ENCODE data around the gene RLBP1. TPM values are rescaled to one million over a fixed set of nuclear protein-coding genes. Genes with fewer than 3 reads are reported as not detected.

RLBP1 gene
- total RNA-seq, 2 experiments from 2014 or later = not detected

DNA sequence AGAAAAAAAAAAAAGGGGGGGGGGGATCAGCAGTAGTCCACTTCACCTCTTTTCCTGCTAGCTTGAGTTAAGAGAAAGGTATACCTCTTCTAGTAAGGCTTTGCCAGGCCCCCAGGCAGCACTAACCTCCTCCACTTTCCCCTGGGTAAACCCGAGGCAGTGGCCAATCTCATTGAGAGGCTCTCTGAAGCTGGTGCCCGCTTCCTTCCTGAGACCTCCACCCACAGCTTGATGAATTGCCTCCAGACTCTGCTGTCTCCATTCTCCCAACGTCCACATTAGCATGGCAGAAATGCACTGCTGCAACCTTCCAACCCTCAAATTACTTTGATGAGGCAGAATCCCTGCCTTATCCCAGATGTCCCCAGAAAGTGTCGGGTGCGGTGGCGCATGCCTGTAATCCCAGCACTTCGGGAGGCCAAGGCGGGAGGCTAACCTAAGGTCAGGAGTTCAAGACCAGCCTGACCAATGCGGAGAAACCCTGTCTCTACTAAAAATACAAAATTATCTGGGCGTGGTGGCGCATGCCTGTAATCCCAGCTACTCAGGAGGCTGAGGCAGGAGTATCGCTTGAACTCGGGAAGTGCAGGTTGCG is 15.3 kb downstream of the RLBP1 start:
- no peaks in the 10 kb centered on the region for H3K9me3 Mint-ChIP-seq (ENCODE audit: low read depth)
- ChIA-PET POLR2A (interaction anchor here (1.7 kb wide), 1 partner anchor 129 kb away, joined by 6 read pairs; the partner anchor contains the start of gene POLG), CTCF (interaction anchor here (0.5 to 3.6 kb wide), 63 partner anchors 9 to 1361 kb away, joined by 3 to 57 read pairs (median 4); partner anchors contain the start of genes FANCI, POLG and TICRR)
- intact Hi-C loops (cut with DNase I, micrococcal nuclease) = loop anchor here (2.0 to 5.0 kb wide), 4 partner anchors 25 to 225 kb away; partner anchors contain the start of gene POLG (in 1 of the 2)
- peak overlapping the region; percentile 7 for H3K27ac Mint-ChIP-seq
- ATAC-seq (no peak), DNase-seq (no peak)
- peaks cover 36% of the 10 kb centered on the region for H3K4me1 Mint-ChIP-seq
- peaks cover 7% of the 10 kb centered on the region for H3K36me3 Mint-ChIP-seq (ENCODE audit: low read depth)
- H3K27me3 Mint-ChIP-seq = peaks cover 6% of the 10 kb centered on the region
- H3K4me3 Mint-ChIP-seq = no peak overlapping the region

- Mint-ChIP-seq H3K4me3 (no peak overlapping the region), H3K4me1 (peaks cover 39% of the 10 kb centered on the region), H3K27me3 (peaks cover 6% of the 10 kb centered on the region), H3K9me3 (ENCODE audit: low read depth) (no peaks in the 10 kb centered on the region), H3K27ac (peak overlapping the region; percentile 62), H3K36me3 (ENCODE audit: low read depth) (peaks cover 8% of the 10 kb centered on the region)
- intact Hi-C loops (cut with DNase I, micrococcal nuclease) = loop anchor here in 1 of 2 experiments (2.0 kb wide), 1 partner anchor 23 kb away; no protein-coding TSS in a partner anchor
- ChIA-PET POLR2A (interaction anchor here (0.6 kb wide), 1 partner anchor 194 kb away, joined by 5 read pairs; no protein-coding TSS in a partner anchor), CTCF (interaction anchor here (0.7 kb wide), 1 partner anchor 157 kb away, joined by 3 read pairs; no protein-coding TSS in a partner anchor)
- DNase-seq (peak; percentile 64), ATAC-seq (peak; percentile 88)
Measured at GRCh38 chr15:89203705-89204273, 17.6 kb downstream of the RLBP1 start.

- CTCF ChIA-PET = interaction anchor here (1.6 kb wide), 1 partner anchor 24 kb away, joined by 4 read pairs; no protein-coding TSS in a partner anchor
- H3K27ac Mint-ChIP-seq = no peak overlapping the region
- peaks cover 50% of the 10 kb centered on the region for H3K4me1 Mint-ChIP-seq
Measured at GRCh38 chr15:89201465-89202005, 19.8 kb downstream of the RLBP1 start.

DNA sequence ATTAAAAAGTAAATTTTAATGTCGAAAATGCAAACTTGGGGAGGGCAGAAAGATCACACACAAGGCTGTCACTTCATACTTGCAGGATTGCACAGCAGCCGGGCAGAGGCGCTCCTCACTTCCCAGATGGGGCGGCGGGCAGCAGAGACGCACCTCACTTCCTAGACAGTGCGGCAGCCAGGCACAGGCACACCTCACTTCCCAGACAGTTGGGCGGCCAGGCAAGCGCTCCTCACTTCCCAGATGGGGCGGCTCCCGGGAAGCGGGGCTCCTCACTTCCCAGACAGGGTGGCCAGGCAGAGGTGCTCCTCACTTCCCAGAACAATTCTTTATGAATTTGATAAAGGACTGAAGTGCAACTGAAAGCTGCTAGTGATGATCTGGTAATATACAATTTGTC is 21.2 kb downstream of the RLBP1 start:
- ATAC-seq (no peak), DNase-seq (no peak)
- H3K27me3 Mint-ChIP-seq = no peaks in the 10 kb centered on the region
- POLR2A ChIA-PET = no interaction called here
- peaks cover 28% of the 10 kb centered on the region for H3K36me3 Mint-ChIP-seq (ENCODE audit: low read depth)
- H3K4me3 Mint-ChIP-seq = no peak overlapping the region
- CTCF ChIA-PET = interaction anchor here (0.6 to 1.6 kb wide), 3 partner anchors 12 to 163 kb away, joined by 3 to 4 read pairs (median 4); no protein-coding TSS in a partner anchor
- H3K27ac Mint-ChIP-seq = no peak overlapping the region
- peaks cover 47% of the 10 kb centered on the region for H3K4me1 Mint-ChIP-seq
- H3K9me3 Mint-ChIP-seq (ENCODE audit: low read depth) = no peaks in the 10 kb centered on the region
- intact Hi-C loops (cut with DNase I, micrococcal nuclease) = no loop called here

More at GRCh38 chr15:89201465-89202005, 19.8 kb downstream of the RLBP1 start:
- Mint-ChIP-seq H3K4me3 (no peak overlapping the region), H3K36me3 (ENCODE audit: low read depth) (peaks cover 16% of the 10 kb centered on the region), H3K27me3 (no peaks in the 10 kb centered on the region), H3K9me3 (ENCODE audit: low read depth) (no peaks in the 10 kb centered on the region)
- POLR2A ChIA-PET = no interaction called here
- intact Hi-C loops (cut with DNase I, micrococcal nuclease) = no loop called here
- ATAC-seq (no peak), DNase-seq (no peak)

DNA sequence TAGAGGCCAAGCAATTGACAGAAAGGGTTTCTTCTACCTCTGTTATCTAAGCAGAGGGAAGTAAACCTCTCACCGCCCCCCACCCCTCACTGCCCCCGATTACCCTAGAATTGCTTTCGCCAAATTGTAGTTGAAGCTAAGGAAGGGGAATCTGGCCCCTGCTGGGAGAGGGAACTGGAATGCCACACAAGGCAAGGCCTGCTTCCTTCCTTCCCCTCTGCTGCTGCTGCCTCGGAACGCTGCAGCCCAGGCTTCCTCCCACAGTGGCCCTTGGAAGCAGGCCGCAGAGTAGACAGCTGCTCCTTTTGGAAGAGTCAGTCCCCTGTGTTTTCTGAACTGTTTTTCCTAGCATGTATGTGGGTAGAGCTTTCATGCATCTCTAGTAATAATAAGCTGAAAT is 21.6 kb downstream of the RLBP1 start:
- peaks cover 43% of the 10 kb centered on the region for H3K4me1 Mint-ChIP-seq
- H3K27me3 Mint-ChIP-seq = no peaks in the 10 kb centered on the region
- H3K4me3 Mint-ChIP-seq = no peak overlapping the region
- peaks cover 28% of the 10 kb centered on the region for H3K36me3 Mint-ChIP-seq (ENCODE audit: low read depth)
- intact Hi-C loops (cut with DNase I, micrococcal nuclease) = no loop called here
- no peaks in the 10 kb centered on the region for H3K9me3 Mint-ChIP-seq (ENCODE audit: low read depth)
- ATAC-seq (no peak), DNase-seq (no peak)
- ChIA-PET CTCF (interaction anchor here (0.6 to 1.6 kb wide), 3 partner anchors 12 to 163 kb away, joined by 3 to 4 read pairs (median 4); no protein-coding TSS in a partner anchor), POLR2A (no interaction called here)
- H3K27ac Mint-ChIP-seq = no peak overlapping the region

DNA sequence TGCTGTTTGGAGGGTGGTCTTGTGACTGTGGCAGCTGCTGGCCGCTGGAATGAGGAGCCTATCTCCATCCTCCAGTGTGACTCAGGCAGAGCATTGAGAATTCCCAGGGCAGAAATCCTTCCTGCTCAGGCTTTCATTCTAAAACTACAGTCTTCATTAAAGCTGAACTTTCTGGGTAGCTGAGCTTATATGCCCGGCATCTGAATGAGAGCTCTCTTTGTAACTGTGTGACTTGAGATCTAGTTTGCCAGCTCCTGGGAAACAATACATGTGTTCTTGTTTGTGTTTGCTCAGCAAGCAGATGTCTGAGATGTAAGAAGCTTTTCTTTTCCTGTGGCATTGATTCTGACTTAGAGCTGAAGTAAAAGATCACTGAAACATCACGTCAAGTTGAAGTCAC is 22.4 kb downstream of the RLBP1 start:
- ChIA-PET CTCF (interaction anchor here (0.5 to 6.7 kb wide), 4 partner anchors 8 to 68 kb away, joined by 3 to 57 read pairs (median 4); no protein-coding TSS in a partner anchor), POLR2A (no interaction called here)
- intact Hi-C loops (cut with DNase I, micrococcal nuclease) = no loop called here
- Mint-ChIP-seq H3K27me3 (no peaks in the 10 kb centered on the region), H3K27ac (peak overlapping the region; percentile 33), H3K9me3 (ENCODE audit: low read depth) (no peaks in the 10 kb centered on the region), H3K4me3 (no peak overlapping the region), H3K4me1 (peaks cover 36% of the 10 kb centered on the region), H3K36me3 (ENCODE audit: low read depth) (peaks cover 34% of the 10 kb centered on the region)
- DNase-seq (no peak), ATAC-seq (no peak)

- Mint-ChIP-seq H3K4me1 (peaks cover 28% of the 10 kb centered on the region), H3K36me3 (ENCODE audit: low read depth) (peaks cover 35% of the 10 kb centered on the region), H3K27ac (peak overlapping the region; percentile 33), H3K27me3 (no peaks in the 10 kb centered on the region), H3K4me3 (no peak overlapping the region), H3K9me3 (ENCODE audit: low read depth) (no peaks in the 10 kb centered on the region)
- ATAC-seq = peak; percentile 31
- POLR2A ChIA-PET = interaction anchor here (1.4 kb wide), 1 partner anchor 47 kb away, joined by 3 read pairs; no protein-coding TSS in a partner anchor
- DNase-seq = no peak
- CTCF ChIA-PET = interaction anchor here (4.1 to 6.7 kb wide), 2 partner anchors 8 to 20 kb away, joined by 19 to 57 read pairs; no protein-coding TSS in a partner anchor
- intact Hi-C loops (cut with DNase I, micrococcal nuclease) = no loop called here
Measured at GRCh38 chr15:89198196-89198595, 23.2 kb downstream of the RLBP1 start.

GRCh38 chr15:89197503-89197971 is 23.8 kb downstream of the RLBP1 start:
- H3K4me1 Mint-ChIP-seq = peaks cover 33% of the 10 kb centered on the region
- peak overlapping the region; percentile 75 for H3K27ac Mint-ChIP-seq
- POLR2A ChIA-PET = interaction anchor here (1.4 kb wide), 1 partner anchor 47 kb away, joined by 3 read pairs; no protein-coding TSS in a partner anchor
- H3K27me3 Mint-ChIP-seq = no peaks in the 10 kb centered on the region
- H3K9me3 Mint-ChIP-seq (ENCODE audit: low read depth) = no peaks in the 10 kb centered on the region
- H3K36me3 Mint-ChIP-seq (ENCODE audit: low read depth) = peaks cover 40% of the 10 kb centered on the region
- peak; percentile 62 for DNase-seq
- intact Hi-C loops (cut with DNase I, micrococcal nuclease) = loop anchor here (1.0 kb wide), 2 partner anchors 17 to 30 kb away; no protein-coding TSS in a partner anchor
- peak overlapping the region; percentile 4 for H3K4me3 Mint-ChIP-seq
- ATAC-seq = peak; percentile 90
- CTCF ChIA-PET = interaction anchor here (0.6 to 6.7 kb wide), 3 partner anchors 9 to 68 kb away, joined by 4 to 57 read pairs (median 19); no protein-coding TSS in a partner anchor

DNA sequence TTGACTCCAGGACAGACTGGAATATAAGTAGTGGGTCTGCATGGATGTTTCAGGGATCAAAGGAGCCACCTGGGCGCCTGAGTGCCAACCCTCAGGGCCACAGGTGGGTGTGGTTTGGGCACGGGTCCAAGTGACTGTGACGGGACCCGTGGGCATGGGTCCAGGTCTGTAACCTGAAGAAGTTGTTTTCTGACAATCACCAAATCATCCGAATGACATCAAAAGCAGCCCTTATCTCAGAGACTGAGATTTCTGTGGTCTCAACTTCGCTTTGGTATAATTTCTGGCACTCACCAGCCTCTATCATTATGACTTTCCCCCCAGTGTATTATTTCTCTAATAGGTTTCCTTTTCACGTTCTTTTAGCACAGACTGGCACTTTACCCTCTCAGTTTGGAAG is 24.4 kb downstream of the RLBP1 start:
- H3K4me1 Mint-ChIP-seq = peaks cover 31% of the 10 kb centered on the region
- peaks cover 40% of the 10 kb centered on the region for H3K36me3 Mint-ChIP-seq (ENCODE audit: low read depth)
- intact Hi-C loops (cut with DNase I, micrococcal nuclease) = loop anchor here (1.0 kb wide), 2 partner anchors 17 to 30 kb away; no protein-coding TSS in a partner anchor
- CTCF ChIA-PET = interaction anchor here (4.1 to 6.7 kb wide), 2 partner anchors 9 to 19 kb away, joined by 19 to 57 read pairs; no protein-coding TSS in a partner anchor
- H3K27me3 Mint-ChIP-seq = no peaks in the 10 kb centered on the region
- POLR2A ChIA-PET = interaction anchor here (1.4 kb wide), 1 partner anchor 48 kb away, joined by 3 read pairs; no protein-coding TSS in a partner anchor
- ATAC-seq (peak; percentile 71), DNase-seq (peak; percentile 78)
- peak overlapping the region; percentile 75 for H3K27ac Mint-ChIP-seq
- peak overlapping the region; percentile 4 for H3K4me3 Mint-ChIP-seq
- H3K9me3 Mint-ChIP-seq (ENCODE audit: low read depth) = no peaks in the 10 kb centered on the region

DNA sequence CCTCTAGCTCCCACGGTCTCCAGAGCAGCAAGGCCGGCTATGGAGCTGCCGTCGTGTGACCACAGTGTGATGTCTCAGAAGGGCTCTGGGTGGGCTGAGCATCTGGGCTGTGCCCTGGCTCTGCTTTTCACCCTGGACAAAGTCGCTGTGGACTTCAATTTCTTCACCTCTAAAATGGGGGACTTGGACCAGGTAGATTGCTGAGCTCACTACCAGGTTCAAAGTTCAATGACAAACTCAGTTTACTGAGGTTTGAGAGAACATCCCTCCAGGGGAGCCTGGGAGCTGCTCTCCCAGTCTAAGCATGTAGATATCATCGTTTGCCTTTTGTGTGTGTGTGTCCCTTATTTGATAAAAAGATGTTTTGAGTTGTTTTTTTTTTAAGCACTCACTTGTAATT is 25.1 kb downstream of the RLBP1 start:
- intact Hi-C loops (cut with DNase I, micrococcal nuclease) = no loop called here
- ChIA-PET CTCF (interaction anchor here (4.1 to 6.7 kb wide), 2 partner anchors 10 to 18 kb away, joined by 19 to 57 read pairs; no protein-coding TSS in a partner anchor), POLR2A (interaction anchor here (0.6 kb wide), 2 partner anchors 79 to 122 kb away, joined by 8 read pairs; no protein-coding TSS in a partner anchor)
- H3K9me3 Mint-ChIP-seq (ENCODE audit: low read depth) = no peaks in the 10 kb centered on the region
- ATAC-seq = no peak
- no peak for DNase-seq
- no peaks in the 10 kb centered on the region for H3K27me3 Mint-ChIP-seq
- H3K27ac Mint-ChIP-seq = no peak overlapping the region
- H3K4me3 Mint-ChIP-seq = no peak overlapping the region
- peaks cover 31% of the 10 kb centered on the region for H3K4me1 Mint-ChIP-seq
- peaks cover 40% of the 10 kb centered on the region for H3K36me3 Mint-ChIP-seq (ENCODE audit: low read depth)

GRCh38 chr15:89195836-89196235 is 25.5 kb downstream of the RLBP1 start:
- ChIA-PET POLR2A (interaction anchor here (0.6 kb wide), 2 partner anchors 78 to 123 kb away, joined by 8 read pairs; no protein-coding TSS in a partner anchor), CTCF (interaction anchor here (1.8 to 6.7 kb wide), 3 partner anchors 11 to 28 kb away, joined by 5 to 57 read pairs (median 19); no protein-coding TSS in a partner anchor)
- ATAC-seq = no peak
- no peak overlapping the region for H3K4me3 Mint-ChIP-seq
- H3K9me3 Mint-ChIP-seq (ENCODE audit: low read depth) = no peaks in the 10 kb centered on the region
- H3K27me3 Mint-ChIP-seq = no peaks in the 10 kb centered on the region
- H3K27ac Mint-ChIP-seq = no peak overlapping the region
- intact Hi-C loops (cut with DNase I, micrococcal nuclease) = no loop called here
- DNase-seq = no peak
- H3K36me3 Mint-ChIP-seq (ENCODE audit: low read depth) = peaks cover 42% of the 10 kb centered on the region
- H3K4me1 Mint-ChIP-seq = peaks cover 31% of the 10 kb centered on the region
